SU-DHL-6 (cell line): ENCODE measurements around the gene VWDE.
A peak's percentile ranks its signal among the peaks of the same experiment; 100 is the strongest.

Source experiments
- EZH2phosphoT487 ChIP-seq: fragments of 200-600 bp; sonication (generic), shearing (Covaris generic); conservative IDR thresholded peaks from 2 replicates; pipeline ENCODE4 v1.6.1; 2018; ENCODE audit warnings: mild to moderate bottlenecking, antibody characterized with exemption, low read length, moderate library complexity, mixed read lengths
- TF ChIP-seq, protein P1 (sequence below): fragments of 200-600 bp; sonication (generic); IDR thresholded peaks from one replicate; pipeline ENCODE4 v1.5.1; 2017; ENCODE audit warnings: antibody characterized with exemption, mild to moderate bottlenecking, low read length, moderate library complexity; ENCODE audit not compliant: insufficient read depth, poor library complexity, severe bottlenecking

DNA sequence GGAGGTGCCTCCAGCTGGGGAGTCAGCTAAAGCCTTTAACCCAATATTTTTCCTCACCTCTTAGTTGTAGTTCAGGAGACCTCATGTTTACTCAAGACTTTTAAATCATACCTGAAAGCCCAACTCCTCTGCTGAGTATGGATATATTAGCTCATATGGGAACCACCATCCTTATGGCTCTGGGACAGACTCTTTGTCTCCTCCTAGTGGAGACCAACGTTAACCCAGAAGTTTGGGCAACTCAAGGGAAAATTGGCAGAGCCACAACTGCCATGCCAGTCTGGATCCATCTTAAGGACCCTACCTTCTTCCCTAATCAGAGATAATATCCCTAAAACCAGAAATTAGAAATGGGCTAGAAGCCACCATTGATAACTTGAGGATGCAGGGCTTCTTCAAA lies 111.8 kb downstream of the VWDE start:
- TF ChIP-seq, protein P1, sequence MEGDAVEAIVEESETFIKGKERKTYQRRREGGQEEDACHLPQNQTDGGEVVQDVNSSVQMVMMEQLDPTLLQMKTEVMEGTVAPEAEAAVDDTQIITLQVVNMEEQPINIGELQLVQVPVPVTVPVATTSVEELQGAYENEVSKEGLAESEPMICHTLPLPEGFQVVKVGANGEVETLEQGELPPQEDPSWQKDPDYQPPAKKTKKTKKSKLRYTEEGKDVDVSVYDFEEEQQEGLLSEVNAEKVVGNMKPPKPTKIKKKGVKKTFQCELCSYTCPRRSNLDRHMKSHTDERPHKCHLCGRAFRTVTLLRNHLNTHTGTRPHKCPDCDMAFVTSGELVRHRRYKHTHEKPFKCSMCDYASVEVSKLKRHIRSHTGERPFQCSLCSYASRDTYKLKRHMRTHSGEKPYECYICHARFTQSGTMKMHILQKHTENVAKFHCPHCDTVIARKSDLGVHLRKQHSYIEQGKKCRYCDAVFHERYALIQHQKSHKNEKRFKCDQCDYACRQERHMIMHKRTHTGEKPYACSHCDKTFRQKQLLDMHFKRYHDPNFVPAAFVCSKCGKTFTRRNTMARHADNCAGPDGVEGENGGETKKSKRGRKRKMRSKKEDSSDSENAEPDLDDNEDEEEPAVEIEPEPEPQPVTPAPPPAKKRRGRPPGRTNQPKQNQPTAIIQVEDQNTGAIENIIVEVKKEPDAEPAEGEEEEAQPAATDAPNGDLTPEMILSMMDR = peak; percentile 30
- no peak for TF ChIP-seq EZH2phosphoT487
